ENCODE measurements around the gene ST8SIA5.

DNA sequence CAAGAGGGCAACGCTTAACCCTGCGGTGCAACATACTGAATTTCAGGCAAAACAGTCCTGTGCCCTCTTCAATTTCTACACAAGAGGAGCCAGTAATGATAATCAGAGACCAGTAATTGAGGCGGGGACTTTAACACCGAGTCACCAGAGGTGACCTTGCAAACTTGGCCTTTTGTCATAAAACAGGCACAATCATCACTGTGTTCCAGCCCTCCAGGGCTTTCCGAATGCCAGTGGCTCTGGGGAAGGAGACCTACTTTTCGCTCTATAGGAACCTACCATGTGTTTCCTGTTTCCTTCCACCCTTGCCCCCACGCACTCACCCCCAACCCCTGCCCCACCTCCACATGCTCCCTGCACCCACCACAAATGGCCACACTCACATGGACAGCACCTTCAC, 52.7 kb downstream of the ST8SIA5 start:
- TF ChIP-seq, protein P1, sequence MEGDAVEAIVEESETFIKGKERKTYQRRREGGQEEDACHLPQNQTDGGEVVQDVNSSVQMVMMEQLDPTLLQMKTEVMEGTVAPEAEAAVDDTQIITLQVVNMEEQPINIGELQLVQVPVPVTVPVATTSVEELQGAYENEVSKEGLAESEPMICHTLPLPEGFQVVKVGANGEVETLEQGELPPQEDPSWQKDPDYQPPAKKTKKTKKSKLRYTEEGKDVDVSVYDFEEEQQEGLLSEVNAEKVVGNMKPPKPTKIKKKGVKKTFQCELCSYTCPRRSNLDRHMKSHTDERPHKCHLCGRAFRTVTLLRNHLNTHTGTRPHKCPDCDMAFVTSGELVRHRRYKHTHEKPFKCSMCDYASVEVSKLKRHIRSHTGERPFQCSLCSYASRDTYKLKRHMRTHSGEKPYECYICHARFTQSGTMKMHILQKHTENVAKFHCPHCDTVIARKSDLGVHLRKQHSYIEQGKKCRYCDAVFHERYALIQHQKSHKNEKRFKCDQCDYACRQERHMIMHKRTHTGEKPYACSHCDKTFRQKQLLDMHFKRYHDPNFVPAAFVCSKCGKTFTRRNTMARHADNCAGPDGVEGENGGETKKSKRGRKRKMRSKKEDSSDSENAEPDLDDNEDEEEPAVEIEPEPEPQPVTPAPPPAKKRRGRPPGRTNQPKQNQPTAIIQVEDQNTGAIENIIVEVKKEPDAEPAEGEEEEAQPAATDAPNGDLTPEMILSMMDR (IDR thresholded peaks at IDR 0.05) = no peak
- TF ChIP-seq POLR2A (IDR thresholded peaks at IDR 0.05) (no peak), POLR2AphosphoS5 (IDR thresholded peaks at IDR 0.05) (no peak)
